OCI-LY3 (cell line): Measurements from ENCODE around the gene ADRA1B.

Experiments
- EZH2phosphoT487 ChIP-seq: fragments of 200-600 bp; shearing (Covaris generic); IDR thresholded peaks from 2 replicates; pipeline ENCODE4 v1.6.1; 2018; ENCODE audit warnings: antibody characterized with exemption, mixed run types, low read depth
- TF ChIP-seq, protein P1 (sequence below): fragments of 200-600, 300-600 bp; sonication (generic); IDR thresholded peaks from 2 replicates; pipeline ENCODE4 v1.5.1; 2014; ENCODE audit warnings: antibody characterized with exemption, low read length, low read depth

DNA sequence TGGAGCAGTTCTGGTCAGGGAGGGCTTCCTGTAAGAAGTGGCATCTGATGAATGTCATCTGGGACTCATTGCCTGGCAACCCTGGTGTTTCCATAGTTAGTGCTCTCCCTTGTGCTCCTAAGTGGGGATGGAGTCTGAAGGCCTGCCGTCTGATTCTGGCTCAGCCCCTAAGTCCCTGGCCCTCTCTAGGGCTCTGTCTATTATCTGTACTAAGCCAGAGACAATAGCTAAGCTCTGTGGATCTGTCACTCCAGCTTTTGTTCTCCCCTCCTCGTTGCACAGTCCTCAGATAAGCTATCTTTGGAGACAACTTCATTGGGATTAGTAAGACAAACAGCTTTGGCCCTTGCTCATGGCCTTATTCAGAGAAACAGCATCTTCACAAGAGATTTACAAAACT is 62.1 kb downstream of the ADRA1B start:
- TF ChIP-seq, protein P1, sequence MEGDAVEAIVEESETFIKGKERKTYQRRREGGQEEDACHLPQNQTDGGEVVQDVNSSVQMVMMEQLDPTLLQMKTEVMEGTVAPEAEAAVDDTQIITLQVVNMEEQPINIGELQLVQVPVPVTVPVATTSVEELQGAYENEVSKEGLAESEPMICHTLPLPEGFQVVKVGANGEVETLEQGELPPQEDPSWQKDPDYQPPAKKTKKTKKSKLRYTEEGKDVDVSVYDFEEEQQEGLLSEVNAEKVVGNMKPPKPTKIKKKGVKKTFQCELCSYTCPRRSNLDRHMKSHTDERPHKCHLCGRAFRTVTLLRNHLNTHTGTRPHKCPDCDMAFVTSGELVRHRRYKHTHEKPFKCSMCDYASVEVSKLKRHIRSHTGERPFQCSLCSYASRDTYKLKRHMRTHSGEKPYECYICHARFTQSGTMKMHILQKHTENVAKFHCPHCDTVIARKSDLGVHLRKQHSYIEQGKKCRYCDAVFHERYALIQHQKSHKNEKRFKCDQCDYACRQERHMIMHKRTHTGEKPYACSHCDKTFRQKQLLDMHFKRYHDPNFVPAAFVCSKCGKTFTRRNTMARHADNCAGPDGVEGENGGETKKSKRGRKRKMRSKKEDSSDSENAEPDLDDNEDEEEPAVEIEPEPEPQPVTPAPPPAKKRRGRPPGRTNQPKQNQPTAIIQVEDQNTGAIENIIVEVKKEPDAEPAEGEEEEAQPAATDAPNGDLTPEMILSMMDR: no peak
- no peak for TF ChIP-seq EZH2phosphoT487
